ENCODE results near the gene HOXA6. TPM values are rescaled to one million over a fixed set of nuclear protein-coding genes. Genes with fewer than 3 reads are reported as not detected.

Gene HOXA6
- total RNA-seq, 1 donor from 2014 or later: 6.5 TPM

- TF ChIP-seq CTCF (IDR thresholded peaks at IDR 0.05): no peak
- DNase-seq (no peak), ATAC-seq (peak; percentile 29)
- Histone ChIP-seq H3K27ac (peak overlapping the region; percentile 91), H3K36me3 (no peaks in the 10 kb centered on the region), H3K4me1 (peaks cover 18% of the 10 kb centered on the region), H3K4me3 (peak overlapping the region; percentile 46), H3K9me3 (no peaks in the 10 kb centered on the region), H3K27me3 (peaks cover 19% of the 10 kb centered on the region)
- intact Hi-C loops (cut with DNase I): loop anchor here (10.0 kb wide), 1 partner anchor 253 kb away; no protein-coding TSS in a partner anchor
Measured at GRCh38 chr7:27107391-27108381, 39.9 kb downstream of the HOXA6 start.

- Histone ChIP-seq H3K27me3 (peaks cover 20% of the 10 kb centered on the region), H3K9me3 (no peaks in the 10 kb centered on the region), H3K27ac (peak overlapping the region; percentile 91), H3K4me3 (peak overlapping the region; percentile 46), H3K4me1 (peaks cover 18% of the 10 kb centered on the region), H3K36me3 (no peaks in the 10 kb centered on the region)
- ATAC-seq (no peak), DNase-seq (no peak)
- intact Hi-C loops (cut with DNase I): loop anchor here (10.0 kb wide), 1 partner anchor 252 kb away; no protein-coding TSS in a partner anchor
- TF ChIP-seq CTCF (IDR thresholded peaks at IDR 0.05): no peak
Measured at GRCh38 chr7:27106901-27107240, 40.7 kb downstream of the HOXA6 start.

- intact Hi-C loops (cut with DNase I): loop anchor here (10.0 kb wide), 1 partner anchor 252 kb away; no protein-coding TSS in a partner anchor
- DNase-seq (no peak), ATAC-seq (no peak)
- H3K4me1 ChIP-seq: peaks cover 18% of the 10 kb centered on the region
- no peaks in the 10 kb centered on the region for H3K9me3 ChIP-seq
- H3K27me3 ChIP-seq: peaks cover 26% of the 10 kb centered on the region
- H3K36me3 ChIP-seq: no peaks in the 10 kb centered on the region
- TF ChIP-seq CTCF (IDR thresholded peaks at IDR 0.05): no peak
- peak overlapping the region; percentile 46 for H3K4me3 ChIP-seq
- H3K27ac ChIP-seq: peak overlapping the region; percentile 91
Measured at GRCh38 chr7:27106181-27106900, 41.2 kb downstream of the HOXA6 start.

- Histone ChIP-seq H3K36me3 (no peaks in the 10 kb centered on the region), H3K27ac (peak overlapping the region; percentile 91), H3K9me3 (no peaks in the 10 kb centered on the region), H3K27me3 (peaks cover 26% of the 10 kb centered on the region), H3K4me3 (peak overlapping the region; percentile 46), H3K4me1 (peaks cover 21% of the 10 kb centered on the region)
- DNase-seq (no peak), ATAC-seq (no peak)
- TF ChIP-seq CTCF (IDR thresholded peaks at IDR 0.05): no peak
- intact Hi-C loops (cut with DNase I): loop anchor here (10.0 kb wide), 1 partner anchor 251 kb away; no protein-coding TSS in a partner anchor
Measured at GRCh38 chr7:27105301-27106031, 42.1 kb downstream of the HOXA6 start.
